ENCODE results near the gene CSH2. TPM values are rescaled to one million over a fixed set of nuclear protein-coding genes. Genes with fewer than 3 reads are reported as not detected.
A peak's percentile ranks its signal among the peaks of the same experiment; 100 is the strongest.

The CSH2 gene
- total RNA-seq, 6 experiments from 2014 or later = not detected

DNA sequence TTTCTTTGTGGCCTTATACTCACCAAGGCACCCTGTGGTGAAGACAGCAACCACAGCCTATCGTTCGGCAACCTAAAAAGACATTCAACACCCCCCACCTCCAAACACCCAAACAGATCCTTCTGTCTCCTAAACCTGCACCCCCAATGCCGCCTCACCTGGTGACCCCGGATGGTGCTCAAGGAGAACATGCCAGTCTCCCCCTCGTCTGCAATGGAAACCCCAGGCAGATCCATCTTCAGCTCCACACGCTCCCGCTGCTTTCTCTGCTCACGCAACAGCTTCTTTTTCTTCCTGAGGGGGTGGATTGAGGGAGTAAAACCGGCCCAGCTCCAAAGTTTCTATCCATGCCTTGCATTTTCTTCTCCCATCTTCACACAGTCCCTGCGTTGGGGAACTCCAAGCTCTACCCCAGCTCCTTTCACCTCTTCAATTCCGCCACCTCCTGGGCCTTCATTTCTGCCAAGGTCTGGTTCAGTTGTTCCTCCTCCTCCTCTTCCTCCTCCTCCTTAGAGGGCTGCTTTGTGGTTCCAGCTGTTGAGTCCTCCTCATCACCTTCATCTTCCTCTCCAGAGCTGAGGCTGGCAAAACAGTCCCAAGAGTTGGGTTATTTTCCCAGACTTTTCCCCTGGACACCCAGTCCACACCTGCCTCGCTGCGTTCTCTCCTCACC is 49.7 kb downstream of the CSH2 start:
- Mint-ChIP-seq H3K27me3 (ENCODE audit: insufficient read depth) (peaks cover 14% of the 10 kb centered on the region), H3K4me3 (peak overlapping the region; percentile 23; the same call in 1 of the 2 replicates), H3K9me3 (no peaks in the 10 kb centered on the region; the same call in 1 of the 2 replicates), H3K4me1 (ENCODE audit: low read depth) (peaks cover 34% of the 10 kb centered on the region), H3K36me3 (ENCODE audit: low read depth) (peaks cover 77% of the 10 kb centered on the region), H3K27ac (peak overlapping the region; percentile 31)
- DNase-seq = no peak
- TF ChIP-seq, protein P1, sequence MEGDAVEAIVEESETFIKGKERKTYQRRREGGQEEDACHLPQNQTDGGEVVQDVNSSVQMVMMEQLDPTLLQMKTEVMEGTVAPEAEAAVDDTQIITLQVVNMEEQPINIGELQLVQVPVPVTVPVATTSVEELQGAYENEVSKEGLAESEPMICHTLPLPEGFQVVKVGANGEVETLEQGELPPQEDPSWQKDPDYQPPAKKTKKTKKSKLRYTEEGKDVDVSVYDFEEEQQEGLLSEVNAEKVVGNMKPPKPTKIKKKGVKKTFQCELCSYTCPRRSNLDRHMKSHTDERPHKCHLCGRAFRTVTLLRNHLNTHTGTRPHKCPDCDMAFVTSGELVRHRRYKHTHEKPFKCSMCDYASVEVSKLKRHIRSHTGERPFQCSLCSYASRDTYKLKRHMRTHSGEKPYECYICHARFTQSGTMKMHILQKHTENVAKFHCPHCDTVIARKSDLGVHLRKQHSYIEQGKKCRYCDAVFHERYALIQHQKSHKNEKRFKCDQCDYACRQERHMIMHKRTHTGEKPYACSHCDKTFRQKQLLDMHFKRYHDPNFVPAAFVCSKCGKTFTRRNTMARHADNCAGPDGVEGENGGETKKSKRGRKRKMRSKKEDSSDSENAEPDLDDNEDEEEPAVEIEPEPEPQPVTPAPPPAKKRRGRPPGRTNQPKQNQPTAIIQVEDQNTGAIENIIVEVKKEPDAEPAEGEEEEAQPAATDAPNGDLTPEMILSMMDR (IDR thresholded peaks at IDR 0.05) = no peak

DNA sequence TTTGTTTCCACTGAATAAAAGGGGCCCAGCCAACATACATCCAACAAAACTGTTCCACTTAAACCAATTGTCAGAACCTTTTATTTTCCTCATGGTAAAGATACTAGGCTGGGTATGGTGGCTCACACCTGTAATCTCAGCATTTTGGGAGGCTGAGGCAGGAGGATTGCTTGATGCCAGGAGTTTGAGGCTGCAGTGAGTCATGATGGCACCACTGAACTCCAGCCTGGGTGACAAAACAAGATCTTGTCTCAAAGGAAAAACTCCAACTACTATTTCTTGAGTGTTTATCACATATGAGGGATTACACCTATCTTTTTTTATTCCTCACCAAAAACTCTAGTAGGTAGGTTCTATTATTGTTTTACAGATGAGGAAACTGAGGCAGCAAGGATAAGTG is 50.9 kb downstream of the CSH2 start:
- H3K9me3 Mint-ChIP-seq = no peaks in the 10 kb centered on the region; the same call in 1 of the 2 replicates
- H3K4me3 Mint-ChIP-seq = no peak overlapping the region
- TF ChIP-seq, protein P1 (IDR thresholded peaks at IDR 0.05) = no peak
- H3K27me3 Mint-ChIP-seq (ENCODE audit: insufficient read depth) = peaks cover 14% of the 10 kb centered on the region
- DNase-seq = no peak
- 0 out of 2 replicates have a peak overlapping the region, but pooled peaks have one; percentile 12 for H3K27ac Mint-ChIP-seq
- peaks cover 80% of the 10 kb centered on the region for H3K36me3 Mint-ChIP-seq (ENCODE audit: low read depth)
- H3K4me1 Mint-ChIP-seq (ENCODE audit: low read depth) = peaks cover 24% of the 10 kb centered on the region

Other genes starting within 250 kb of the CSH2 start
- 1 to 10 TPM; 1.7 to 5.8 (median 4.1) TPM for gene LIMD2, start 173.6 kb downstream of the CSH2 start, total RNA-seq (2021; fragmentation: NEBNext Ultra II Directional; extraction: Animal tissue kit (Norgen Biotek cat#: 25700))
- 10 to 100 TPM; 18.2 to 24.1 (median 21.6) TPM for gene STRADA, start 131.9 kb downstream of the CSH2 start, total RNA-seq (2021; fragmentation: NEBNext Ultra II Directional; extraction: Animal tissue kit (Norgen Biotek cat#: 25700))
- 10 to 100 TPM; 70.5 to 83.2 (median 74.8) TPM for gene CCDC47, start 100.1 kb downstream of the CSH2 start, total RNA-seq (2021; fragmentation: NEBNext Ultra II Directional; extraction: Animal tissue kit (Norgen Biotek cat#: 25700))
- gene DDX42, start 99.5 kb downstream of the CSH2 start, total RNA-seq (2021; fragmentation: NEBNext Ultra II Directional; extraction: Animal tissue kit (Norgen Biotek cat#: 25700)) = 10 to 100 TPM; 76.2 to 88.4 (median 80.2) TPM
- 100 to 1,000 TPM; 156 to 206 (median 179) TPM for gene PSMC5, start 46.2 kb downstream of the CSH2 start, total RNA-seq (2021; fragmentation: NEBNext Ultra II Directional; extraction: Animal tissue kit (Norgen Biotek cat#: 25700))
- 10 to 100 TPM; 43.2 to 55.1 (median 47.5) TPM for gene FTSJ3, start 46.0 kb downstream of the CSH2 start, total RNA-seq (2021; fragmentation: NEBNext Ultra II Directional; extraction: Animal tissue kit (Norgen Biotek cat#: 25700))
- 10 to 100 TPM; 45.9 to 53.5 (median 48.7) TPM for gene SMARCD2, start 31.0 kb downstream of the CSH2 start, total RNA-seq (2021; fragmentation: NEBNext Ultra II Directional; extraction: Animal tissue kit (Norgen Biotek cat#: 25700))
- not detected for gene GH2, start 8.3 kb upstream of the CSH2 start, total RNA-seq (2021; fragmentation: NEBNext Ultra II Directional; extraction: Animal tissue kit (Norgen Biotek cat#: 25700))
- gene CSH1, start 22.9 kb upstream of the CSH2 start, total RNA-seq (2021; fragmentation: NEBNext Ultra II Directional; extraction: Animal tissue kit (Norgen Biotek cat#: 25700)) = not detected
- not detected for gene CSHL1, start 37.6 kb upstream of the CSH2 start, total RNA-seq (2021; fragmentation: NEBNext Ultra II Directional; extraction: Animal tissue kit (Norgen Biotek cat#: 25700))
- gene GH1, start 45.2 kb upstream of the CSH2 start, total RNA-seq (2021; fragmentation: NEBNext Ultra II Directional; extraction: Animal tissue kit (Norgen Biotek cat#: 25700)) = not detected
- under 1 TPM in 5 of 6 experiments, not detected in 1; 0.26 to 0.76 (median 0.34) TPM for gene CD79B, start 58.7 kb upstream of the CSH2 start, total RNA-seq (2021; fragmentation: NEBNext Ultra II Directional; extraction: Animal tissue kit (Norgen Biotek cat#: 25700))
- not detected for gene SCN4A, start 99.2 kb upstream of the CSH2 start, total RNA-seq (2021; fragmentation: NEBNext Ultra II Directional; extraction: Animal tissue kit (Norgen Biotek cat#: 25700))
- gene PRR29, start 124.7 kb upstream of the CSH2 start, total RNA-seq (2021; fragmentation: NEBNext Ultra II Directional; extraction: Animal tissue kit (Norgen Biotek cat#: 25700)) = under 1 TPM in 3 of 6 experiments, not detected in 3; 0.17 to 0.27 (median 0.19) TPM
- 1 to 10 TPM in 4 of 6 experiments, under 1 TPM in 2; 0.91 to 2.5 (median 1.3) TPM for gene ICAM2, start 147.0 kb upstream of the CSH2 start, total RNA-seq (2021; fragmentation: NEBNext Ultra II Directional; extraction: Animal tissue kit (Norgen Biotek cat#: 25700))

Measured in HFFc6 (cell line).